ENCODE measurements around the gene TTC24. TPM values are rescaled to one million over a fixed set of nuclear protein-coding genes. Genes with fewer than 3 reads are reported as not detected.
A peak's percentile ranks its signal among the peaks of the same experiment; 100 is the strongest.

Gene TTC24
- total and polyA plus RNA-seq, 10 of the 15 experiments (the other 5 are each of a cell fraction or from before 2014, with no cell fraction given) = 0.05 to 6.4 (median 2.9) TPM; not detected in 1

- DNase-seq (ENCODE audit: low read depth, low spot score) (no peak), FAIRE-seq (no peak), ATAC-seq (peak; percentile 83)
- peak; percentile 29 to 41 (median 36); a peak in 4 of 6 replicates for TF ChIP-seq CTCF (IDR thresholded peaks at IDR 0.05 in 2 of 3, conservative IDR thresholded peaks at IDR 0.05 in 1 of 3; ENCODE audit: control insufficient read depth in 2 of 3, extremely low read depth in 1 of 3, insufficient read depth in 1 of 3, low read depth in 3 of 3, low read length in 3 of 3)
- TF ChIP-seq SPI1 (IDR thresholded peaks at IDR 0.05; ENCODE audit: borderline replicate concordance, insufficient read depth, low read depth, low read length) = peak; percentile 77; the same call in 1 of the 2 replicates
- TF ChIP-seq MXI1 (IDR thresholded peaks at IDR 0.05; ENCODE audit: low read depth, low read length) = peak; percentile 21; the same call in 1 of the 2 replicates
- TF ChIP-seq EP300 (IDR thresholded peaks at IDR 0.05; ENCODE audit: borderline replicate concordance in 1 of 2, control insufficient read depth in 1 of 2, low read depth in 2 of 2, low read length in 2 of 2) = no peak
- peak; percentile 40 for TF ChIP-seq PKNOX1 (IDR thresholded peaks at IDR 0.05)
- peak; percentile 47; the same call in 1 of the 2 replicates for TF ChIP-seq ZNF384 (IDR thresholded peaks at IDR 0.05; ENCODE audit: borderline replicate concordance, low read depth, low read length)
- Histone ChIP-seq H4K20me1 (ENCODE audit: control insufficient read depth, insufficient read depth) (no peaks in the 10 kb centered on the region), H3K9me3 (replicated peaks; ENCODE audit: control insufficient read depth, insufficient read depth, low read length) (no peaks in the 10 kb centered on the region), H3K4me1 (ENCODE audit: control insufficient read depth, insufficient read depth, low read length) (peaks cover 9% of the 10 kb centered on the region), H3K4me2 (ENCODE audit: control insufficient read depth, insufficient read depth) (peak overlapping the region; percentile 97), H2AFZ (ENCODE audit: control insufficient read depth, low read depth, low read length) (no peak overlapping the region), H3K4me3 (peak overlapping the region; percentile 82), H3K79me2 (ENCODE audit: control insufficient read depth, insufficient read depth, low read length) (peaks cover 32% of the 10 kb centered on the region), H3K36me3 (ENCODE audit: control insufficient read depth in 2 of 2, insufficient read depth in 2 of 2, low read length in 1 of 2) (peaks cover 19% of the 10 kb centered on the region in 2 experiments; a peak in 3 of 4 replicates), H3K27me3 (replicated peaks in 1 of 2; ENCODE audit: control insufficient read depth in 2 of 2, insufficient read depth in 2 of 2, low read length in 1 of 2) (no peaks in the 10 kb centered on the region), H3K27ac (ENCODE audit: control insufficient read depth, insufficient read depth) (peak overlapping the region; percentile 46), H3K9ac (ENCODE audit: control insufficient read depth, insufficient read depth, low read length) (no peak overlapping the region; the same call in 1 of the 2 replicates)
- intact Hi-C loops (cut with micrococcal nuclease; ENCODE audit: unreplicated experiment) = loop anchor here (5.0 to 10.0 kb wide), 2 partner anchors 93 to 115 kb away; no protein-coding TSS in a partner anchor
- RAD21 ChIA-PET (ENCODE audit: unreplicated experiment) = interaction anchor here (0.7 to 3.2 kb wide), 8 partner anchors 8 to 252 kb away, joined by 3 to 18 read pairs (median 4); partner anchors contain the start of gene NAXE
- BruUV-seq (replicated peaks) = no TSS peak
- SMC1A ChIA-PET (ENCODE audit: uncharacterized antibody, unreplicated experiment) = interaction anchor here (0.8 to 7.7 kb wide), 5 partner anchors 8 to 111 kb away, joined by 3 to 47 read pairs (median 4); partner anchors contain the start of gene NAXE
- in situ Hi-C loops (cut with MboI) = loop anchor here (10.0 kb wide), 1 partner anchor 145 kb away; no protein-coding TSS in a partner anchor
- POLR2A ChIA-PET = interaction anchor here (1.0 to 4.3 kb wide), 6 partner anchors 8 to 142 kb away, joined by 3 to 39 read pairs (median 3); partner anchors contain the start of gene NAXE
- 24% methylated on average over 1 of the region's 3 CpGs for WGBS (ENCODE audit: insufficient coverage, insufficient replicate concordance, low lambda C conversion rate, missing lambda C conversion rate)
- CTCF ChIA-PET = interaction anchor here (0.6 to 5.0 kb wide), 18 partner anchors 8 to 1407 kb away, joined by 3 to 49 read pairs (median 4); partner anchors contain the start of genes NAXE and TTC24
Measured at GRCh38 chr1:156599811-156600210, 20.3 kb downstream of the TTC24 start.

Data from GM12878 (cell line).